GM23248 (cell line): Measurements from ENCODE around the gene PTPRD. TPM values are rescaled to one million over a fixed set of nuclear protein-coding genes. Genes with fewer than 3 reads are reported as not detected.

Experiments used
- DNase-seq: peaks from one replicate; pipeline ENCODE4 v3.0.0-alpha.2; 2015
- H2AFZ ChIP-seq: fragments of 200-600 bp; sonication (generic); 2 replicates; pipeline ENCODE4 v1.6.1; 2016; ENCODE audit warnings: antibody characterized with exemption
- H3F3A ChIP-seq: fragments of 200-600 bp; sonication (generic); 2 replicates; pipeline ENCODE4 v1.6.1; 2016; ENCODE audit warnings: mild to moderate bottlenecking, antibody characterized with exemption, mixed run types; ENCODE audit not compliant: insufficient read depth
- H3K27ac ChIP-seq: fragments of 200-600 bp; sonication (generic); 2 replicates; pipeline ENCODE4 v1.5.1; 2016; ENCODE audit warnings: mild to moderate bottlenecking
- H3K27me3 ChIP-seq: fragments of 200-600 bp; sonication (generic); replicated peaks from 2 replicates; pipeline ENCODE4 v1.6.1; 2016; ENCODE audit warnings: mild to moderate bottlenecking; ENCODE audit not compliant: insufficient read depth
- H3K36me3 ChIP-seq: fragments of 200-600 bp; sonication (generic); 2 replicates; pipeline ENCODE4 v1.6.1; 2016; ENCODE audit warnings: low read depth, mild to moderate bottlenecking
- H3K4me1 ChIP-seq: fragments of 200-600 bp; sonication (generic); 2 replicates; pipeline ENCODE4 v1.6.1; 2016; ENCODE audit warnings: mild to moderate bottlenecking; ENCODE audit not compliant: insufficient read depth
- H3K4me2 ChIP-seq: fragments of 200-600 bp; sonication (generic); one replicate; pipeline ENCODE4 v1.6.1; 2016; ENCODE audit warnings: mild to moderate bottlenecking; ENCODE audit not compliant: unreplicated experiment
- H3K4me3 ChIP-seq: fragments of 200-600 bp; sonication (generic); 2 replicates; pipeline ENCODE4 v1.5.1; 2016; ENCODE audit warnings: mild to moderate bottlenecking
- H3K79me2 ChIP-seq: fragments of 200-600 bp; sonication (generic); 2 replicates; pipeline ENCODE4 v1.6.1; 2016; ENCODE audit warnings: mild to moderate bottlenecking; ENCODE audit not compliant: insufficient read depth
- H3K9ac ChIP-seq: fragments of 200-600 bp; sonication (generic); 2 replicates; pipeline ENCODE4 v1.6.1; 2016; ENCODE audit warnings: mild to moderate bottlenecking
- H3K9me2 ChIP-seq: fragments of 200-600 bp; sonication (generic); 2 replicates; pipeline ENCODE4 v1.6.1; 2016; ENCODE audit warnings: mixed run types, mild to moderate bottlenecking, moderate library complexity; ENCODE audit not compliant: insufficient read depth
- H3K9me3 ChIP-seq: fragments of 200-600 bp; sonication (generic); one replicate; pipeline ENCODE4 v1.6.1; 2017; ENCODE audit warnings: low read depth
- H4K20me1 ChIP-seq: fragments of 200-600 bp; sonication (generic); 2 replicates; pipeline ENCODE4 v1.6.0; 2016; ENCODE audit not compliant: insufficient read depth
- EZH2 ChIP-seq: fragments of 200-600 bp; sonication (generic); IDR thresholded peaks from 2 replicates; pipeline ENCODE4 v1.6.1; 2018; ENCODE audit warnings: antibody characterized with exemption, mild to moderate bottlenecking; ENCODE audit not compliant: insufficient read depth, poor library complexity, severe bottlenecking
- EZH2phosphoT487 ChIP-seq: fragments of 200-600 bp; sonication (generic); IDR thresholded peaks from 2 replicates; pipeline ENCODE4 v1.6.1; 2018; ENCODE audit warnings: antibody characterized with exemption, moderate library complexity, mild to moderate bottlenecking, low read depth; ENCODE audit not compliant: insufficient read depth
- WGBS, 2 experiments: methylation state at CpG; one replicate each; pipeline ENCODE4 v1.1.6; 2015 to 2017; ENCODE audit warnings: low lambda C conversion rate in 2 of 2, low coverage in 1 of 2; ENCODE audit errors: missing lambda C conversion rate in 2 of 2; 5-methylcytosine and 5-hydroxymethylcytosine counted together
- in situ Hi-C: fragments of 300-500 bp; cut with MboI; formaldehyde crosslinking; loops from 2 replicates; pipeline ENCODE4 v1.15.0; 2020
- polyA plus RNA-seq: library from polyadenylated mRNA; unstranded; fragments of >200 nt; fragmentation: Nextera tagmentation; extraction: Ambion mirVana; gene quantifications from 2 replicates; pipeline ENCODE4 v1.2.1, GENCODE V29; 2016
- total RNA-seq: library from RNA; depleted of rRNA; stranded (reverse); fragments of >200 nt; shearing (Covaris generic); gene quantifications from 2 replicates; pipeline ENCODE4 v1.2.3, GENCODE V29; 2014

The PTPRD gene
- total and polyA plus RNA-seq, 2 experiments from 2014 or later = 0.05 TPM; not detected in 1

- H3K4me2 ChIP-seq = no peak overlapping the region
- in situ Hi-C loops = no loop called here
Observed at GRCh38 chr9:9996259-9996658, 616.5 kb downstream of the PTPRD start.

DNA sequence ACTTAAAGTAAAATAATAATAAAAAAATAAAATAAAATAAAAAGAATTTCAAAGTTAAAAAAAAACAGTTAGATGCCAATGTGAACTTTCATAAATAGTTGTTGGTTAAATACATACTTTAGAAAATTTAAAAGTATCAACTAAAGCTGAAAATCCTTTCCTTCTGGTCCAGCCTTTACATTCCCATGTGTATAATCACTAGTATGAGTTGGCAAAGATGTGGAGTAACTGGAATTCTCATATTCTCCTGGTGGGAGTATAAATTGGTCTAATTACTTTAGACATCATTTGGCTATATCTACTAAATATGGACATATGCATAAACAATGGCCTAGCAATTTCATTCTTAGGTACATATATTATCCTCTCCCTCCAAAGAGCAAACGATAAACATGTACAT lies 619.9 kb downstream of the PTPRD start:
- no peak overlapping the region for H2AFZ ChIP-seq
- no peak overlapping the region for H3K4me2 ChIP-seq
- in situ Hi-C loops = no loop called here
- no peaks in the 10 kb centered on the region for H3K36me3 ChIP-seq
- WGBS, 2 experiments = 26 to 39% methylated on average over 1 of the region's 1 CpG
- H3K27me3 ChIP-seq = no peaks in the 10 kb centered on the region
- no peaks in the 10 kb centered on the region for H4K20me1 ChIP-seq
- no peak overlapping the region for H3K4me3 ChIP-seq
- no peak overlapping the region for H3K9ac ChIP-seq
- no peaks in the 10 kb centered on the region for H3K4me1 ChIP-seq
- no peak for TF ChIP-seq EZH2phosphoT487
- TF ChIP-seq EZH2 = no peak
- H3K79me2 ChIP-seq = no peaks in the 10 kb centered on the region
- no peaks in the 10 kb centered on the region for H3K9me2 ChIP-seq
- H3K27ac ChIP-seq = no peak overlapping the region
- H3F3A ChIP-seq = no peaks in the 10 kb centered on the region
- H3K9me3 ChIP-seq = no peaks in the 10 kb centered on the region
- DNase-seq = no peak

More at GRCh38 chr9:9996259-9996658, 616.5 kb downstream of the PTPRD start:
- no peak for DNase-seq
- no peak overlapping the region for H2AFZ ChIP-seq
- H3K4me3 ChIP-seq = no peak overlapping the region
- H3F3A ChIP-seq = no peaks in the 10 kb centered on the region
- TF ChIP-seq EZH2phosphoT487 (no peak), EZH2 (no peak)
- H3K9me3 ChIP-seq = no peaks in the 10 kb centered on the region
- no peaks in the 10 kb centered on the region for H3K79me2 ChIP-seq
- no peak overlapping the region for H3K27ac ChIP-seq
- no peaks in the 10 kb centered on the region for H3K4me1 ChIP-seq
- H3K27me3 ChIP-seq = no peaks in the 10 kb centered on the region
- no peaks in the 10 kb centered on the region for H3K9me2 ChIP-seq
- no peaks in the 10 kb centered on the region for H3K36me3 ChIP-seq
- H3K9ac ChIP-seq = no peak overlapping the region
- H4K20me1 ChIP-seq = no peaks in the 10 kb centered on the region

DNA sequence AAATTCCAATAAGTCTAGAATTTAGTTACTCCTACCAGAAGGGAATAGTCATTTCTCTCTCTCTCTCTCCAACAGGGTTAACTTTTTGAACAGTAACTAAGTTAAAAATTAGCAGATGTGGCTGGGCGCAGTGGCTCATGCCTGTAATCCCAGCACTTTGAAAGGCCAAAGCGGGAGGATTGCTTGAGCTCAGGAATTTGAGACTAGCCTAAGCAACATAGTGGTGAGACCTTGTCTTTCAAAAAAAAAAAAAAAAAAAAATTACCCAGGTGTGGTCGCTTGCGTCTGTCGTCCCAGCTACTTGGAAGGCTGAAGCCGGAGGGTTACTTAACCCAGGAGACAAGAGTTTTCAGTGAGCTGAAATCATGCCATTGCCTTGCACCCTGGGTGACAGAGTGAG lies 639.7 kb downstream of the PTPRD start:
- Histone ChIP-seq H3K4me1 (no peaks in the 10 kb centered on the region), H3K9me3 (peaks cover 3% of the 10 kb centered on the region), H3K27me3 (no peaks in the 10 kb centered on the region), H4K20me1 (no peaks in the 10 kb centered on the region), H3K9ac (no peak overlapping the region), H3K27ac (no peak overlapping the region), H3F3A (no peaks in the 10 kb centered on the region), H3K9me2 (no peaks in the 10 kb centered on the region), H3K4me3 (no peak overlapping the region), H3K36me3 (no peaks in the 10 kb centered on the region), H3K4me2 (no peak overlapping the region), H2AFZ (no peak overlapping the region), H3K79me2 (no peaks in the 10 kb centered on the region)
- TF ChIP-seq EZH2phosphoT487 = no peak
- no peak for TF ChIP-seq EZH2
- DNase-seq = no peak
- in situ Hi-C loops = no loop called here
- 43 to 44% methylated on average over 6 of the region's 6 CpGs for WGBS, 2 experiments

GRCh38 chr9:9970514-9970913 lies 642.3 kb downstream of the PTPRD start:
- H3K36me3 ChIP-seq = no peaks in the 10 kb centered on the region
- no peak overlapping the region for H3K4me3 ChIP-seq
- no peaks in the 10 kb centered on the region for H4K20me1 ChIP-seq
- no peaks in the 10 kb centered on the region for H3K9me2 ChIP-seq
- DNase-seq = no peak
- H3K79me2 ChIP-seq = no peaks in the 10 kb centered on the region
- no peak overlapping the region for H2AFZ ChIP-seq
- H3K27me3 ChIP-seq = no peaks in the 10 kb centered on the region
- no peak overlapping the region for H3K9ac ChIP-seq
- WGBS, 2 experiments = 54 to 57% methylated on average over 5 of the region's 5 CpGs
- H3F3A ChIP-seq = no peaks in the 10 kb centered on the region
- no peak overlapping the region for H3K4me2 ChIP-seq
- in situ Hi-C loops = no loop called here
- TF ChIP-seq EZH2phosphoT487 (no peak), EZH2 (no peak)
- H3K9me3 ChIP-seq = no peaks in the 10 kb centered on the region
- no peaks in the 10 kb centered on the region for H3K4me1 ChIP-seq
- no peak overlapping the region for H3K27ac ChIP-seq

GRCh38 chr9:9963841-9964240 lies 649.0 kb downstream of the PTPRD start:
- H4K20me1 ChIP-seq = no peaks in the 10 kb centered on the region
- in situ Hi-C loops = no loop called here
- H3K9me2 ChIP-seq = no peaks in the 10 kb centered on the region
- no peaks in the 10 kb centered on the region for H3K36me3 ChIP-seq
- no peak overlapping the region for H3K4me3 ChIP-seq
- no peak overlapping the region for H2AFZ ChIP-seq
- no peak for DNase-seq
- H3F3A ChIP-seq = no peaks in the 10 kb centered on the region
- H3K4me1 ChIP-seq = no peaks in the 10 kb centered on the region
- no peaks in the 10 kb centered on the region for H3K9me3 ChIP-seq
- 17 to 20% methylated on average over 3 of the region's 3 CpGs for whole genome bisulfite sequencing, 2 experiments
- no peaks in the 10 kb centered on the region for H3K27me3 ChIP-seq
- H3K79me2 ChIP-seq = no peaks in the 10 kb centered on the region
- no peak overlapping the region for H3K27ac ChIP-seq
- no peak overlapping the region for H3K9ac ChIP-seq
- TF ChIP-seq EZH2 = no peak
- TF ChIP-seq EZH2phosphoT487 = no peak
- no peak overlapping the region for H3K4me2 ChIP-seq
